HG03066 (cell line): ENCODE data around the gene TMCC1.
"Not testable (repeated sequence)": the region's sequence is repeated elsewhere in the genome, so short reads cannot be mapped to it uniquely, and the experiment has no call there.

ENCODE experiments used
- ATAC-seq: cut with Tn5 transposase; IDR thresholded peaks from one replicate; pipeline ENCODE4 v1.9.1; 2021; ENCODE audit warnings: low read depth; ENCODE audit not compliant: unreplicated experiment

TMCC1 gene

DNA sequence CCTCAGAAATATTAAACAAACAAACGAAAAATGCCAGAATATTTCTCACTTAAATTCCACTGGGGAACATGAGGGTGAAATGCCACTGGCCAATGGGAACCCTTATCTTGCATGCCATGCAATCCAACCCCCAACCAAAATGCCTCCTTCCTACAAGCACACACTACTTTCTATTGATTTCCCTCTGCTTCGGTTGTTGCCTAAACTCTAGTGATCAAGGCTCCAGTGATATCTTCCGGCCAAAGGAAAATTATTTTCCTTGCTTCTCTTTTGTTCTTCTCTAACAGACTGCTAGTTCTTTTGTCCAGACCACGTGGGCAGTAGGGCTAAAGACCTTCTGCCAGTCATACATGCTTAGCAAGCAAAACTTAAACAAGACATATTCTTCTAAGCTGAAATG is 115.7 kb downstream of the TMCC1 start:
- no peak for ATAC-seq

DNA sequence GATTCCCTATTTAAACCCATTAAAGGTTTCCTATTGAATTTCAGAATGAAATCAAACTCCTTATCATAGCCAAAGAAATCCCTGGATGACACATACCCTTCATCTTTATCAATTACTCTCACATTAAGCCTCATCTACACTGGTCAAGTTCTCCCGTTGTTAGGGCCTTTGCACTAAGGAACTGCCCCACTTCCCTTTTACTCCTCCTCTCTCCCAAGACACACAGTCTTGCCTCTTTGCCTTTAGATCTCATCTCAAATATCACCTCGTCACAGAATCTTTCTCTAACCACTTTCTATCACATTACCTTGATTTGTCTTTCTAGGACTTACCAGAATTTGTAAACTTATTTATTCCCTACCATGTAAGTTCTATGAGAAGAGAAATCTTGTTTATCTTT is 117.6 kb downstream of the TMCC1 start:
- ATAC-seq, result no peak

DNA sequence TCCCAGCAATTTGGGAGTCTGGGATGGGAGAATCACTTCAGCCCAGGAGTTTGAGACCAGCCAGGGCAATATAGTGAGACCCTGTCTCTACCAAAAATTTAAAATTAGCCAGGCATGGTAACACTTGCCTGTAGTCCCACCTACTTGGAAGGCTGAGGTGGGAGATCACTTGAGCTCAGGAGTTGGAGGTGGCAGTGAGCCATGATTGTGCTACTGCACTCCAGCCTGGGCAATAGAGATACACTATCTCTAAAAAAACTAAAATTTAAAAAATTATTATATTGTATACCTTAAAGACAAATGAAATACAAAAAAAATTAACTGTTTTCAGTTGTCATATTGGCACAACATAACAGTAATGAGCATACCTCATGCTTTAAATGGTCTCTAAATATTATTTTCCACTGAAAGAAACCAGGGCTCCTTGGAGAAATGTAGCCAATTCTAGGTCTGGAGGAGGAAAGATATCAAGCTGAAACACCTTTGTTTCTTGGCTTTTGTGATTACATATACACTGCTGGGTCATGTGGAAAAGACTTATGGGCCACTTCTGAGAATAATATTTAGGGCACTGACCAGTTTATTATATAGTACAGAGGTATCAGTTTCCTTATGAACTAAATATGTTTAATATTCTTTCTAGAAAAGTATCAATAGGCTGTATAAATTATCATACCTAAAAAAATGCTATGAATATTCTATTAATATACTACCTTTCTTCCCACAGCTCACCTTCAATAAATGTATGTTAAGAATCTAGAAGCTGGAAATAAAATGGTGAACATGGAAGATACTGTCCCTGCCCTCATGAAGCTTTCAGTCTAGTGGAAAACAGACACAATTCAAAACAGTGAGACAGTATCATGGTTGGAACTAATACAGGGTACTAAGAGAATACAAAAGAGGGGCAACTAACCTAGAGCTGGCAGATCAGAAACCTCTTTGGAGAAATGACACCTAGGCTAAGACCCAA is 119.5 kb downstream of the TMCC1 start:
- ATAC-seq, result no peak

DNA sequence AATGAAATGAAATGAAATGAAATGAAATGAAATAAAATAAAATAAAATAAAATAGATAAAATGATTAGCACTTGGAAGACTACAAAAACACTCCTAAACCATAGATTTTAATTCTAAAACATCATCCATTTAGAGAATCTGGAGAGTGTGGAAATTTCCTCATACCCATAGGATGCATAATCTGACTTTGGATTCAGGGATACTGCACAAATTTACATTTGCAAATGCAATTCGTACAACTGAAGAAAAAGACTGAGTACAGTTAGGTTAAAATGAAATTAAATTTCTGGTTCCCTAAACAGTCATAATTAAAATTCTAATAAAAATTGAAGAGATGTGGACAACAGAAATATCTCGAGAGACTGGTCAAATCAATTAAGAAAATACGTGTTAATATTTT is 122.9 kb downstream of the TMCC1 start:
- ATAC-seq, result no peak

- ATAC-seq, result no peak
Observed at GRCh38 chr3:129769616-129770015, 123.9 kb downstream of the TMCC1 start.

GRCh38 chr3:129768728-129769127 is 124.8 kb downstream of the TMCC1 start:
- no peak for ATAC-seq

DNA sequence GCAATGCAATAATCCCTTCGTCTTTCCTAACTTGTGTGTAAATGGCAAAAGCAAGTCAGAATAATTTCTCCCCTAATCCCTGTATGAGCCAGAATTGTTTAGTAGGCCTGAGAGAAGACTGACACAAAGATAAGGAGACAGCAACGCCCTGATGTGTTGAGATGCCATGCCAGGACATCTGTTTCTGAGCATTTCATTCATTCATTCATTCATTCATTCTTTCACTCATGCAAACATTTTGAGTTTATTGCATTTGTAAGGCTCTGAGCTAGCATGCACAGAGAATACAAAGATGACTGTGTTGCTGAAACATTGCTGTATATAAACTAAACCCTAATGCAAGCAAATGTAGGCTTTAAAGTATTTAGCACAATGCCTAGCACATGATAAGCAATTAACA is 127.4 kb downstream of the TMCC1 start:
- ATAC-seq, result no peak

GRCh38 chr3:129764090-129764489 is 129.4 kb downstream of the TMCC1 start:
- ATAC-seq, result no peak

DNA sequence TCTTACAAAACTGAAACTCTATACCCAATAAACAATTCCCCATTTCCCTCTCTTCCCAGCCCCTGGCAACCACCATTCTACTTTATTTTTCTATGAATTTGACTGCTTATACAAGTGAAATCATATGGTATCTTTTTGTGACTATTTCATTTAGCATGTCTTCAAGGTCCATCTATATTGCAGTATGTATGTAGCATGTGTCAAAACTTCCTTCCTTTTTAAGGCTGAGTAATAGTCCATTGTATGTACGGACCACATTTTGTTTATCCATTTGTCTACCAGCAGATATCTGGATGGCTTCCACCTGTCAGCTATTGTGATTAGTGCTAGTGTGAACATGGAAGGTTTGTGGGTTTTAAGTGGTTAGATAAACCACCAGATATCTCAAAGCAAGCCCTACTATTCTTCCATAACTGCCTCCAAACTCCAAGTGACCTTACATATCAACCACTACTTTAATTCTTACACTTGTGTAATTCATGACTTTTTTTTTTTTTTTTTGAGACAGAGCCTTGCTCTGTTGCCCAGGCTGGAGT is 134.7 kb downstream of the TMCC1 start:
- no peak for ATAC-seq

- no peak for ATAC-seq
Observed at GRCh38 chr3:129758306-129758705, 135.2 kb downstream of the TMCC1 start.

GRCh38 chr3:129756871-129757270 is 136.6 kb downstream of the TMCC1 start:
- ATAC-seq, result no peak

DNA sequence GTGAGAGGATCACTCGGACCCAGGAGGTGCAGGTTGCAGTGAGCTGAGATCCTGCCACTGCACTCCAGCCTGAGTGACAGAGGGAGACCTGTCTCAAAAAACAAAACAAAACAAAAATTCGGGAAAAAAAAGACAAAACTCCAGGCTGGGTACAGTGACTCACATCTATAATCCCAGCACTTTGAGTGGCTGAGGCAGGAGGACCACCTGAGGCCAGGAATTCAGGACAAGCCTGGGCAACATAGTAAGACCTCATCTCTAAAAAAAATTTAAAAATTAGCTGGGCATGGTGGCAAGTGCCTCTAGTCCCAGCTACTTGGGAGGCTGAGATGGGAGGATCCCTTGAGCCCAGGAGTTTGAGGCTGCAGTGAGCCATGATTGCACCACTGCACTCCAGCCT is 142.4 kb downstream of the TMCC1 start:
- not testable (repeated sequence) for ATAC-seq

GRCh38 chr3:129749692-129750091 is 143.8 kb downstream of the TMCC1 start:
- ATAC-seq, result no peak

- no peak for ATAC-seq
Observed at GRCh38 chr3:129747992-129748391, 145.5 kb downstream of the TMCC1 start.

- ATAC-seq, result no peak
Observed at GRCh38 chr3:129747136-129747535, 146.4 kb downstream of the TMCC1 start.

DNA sequence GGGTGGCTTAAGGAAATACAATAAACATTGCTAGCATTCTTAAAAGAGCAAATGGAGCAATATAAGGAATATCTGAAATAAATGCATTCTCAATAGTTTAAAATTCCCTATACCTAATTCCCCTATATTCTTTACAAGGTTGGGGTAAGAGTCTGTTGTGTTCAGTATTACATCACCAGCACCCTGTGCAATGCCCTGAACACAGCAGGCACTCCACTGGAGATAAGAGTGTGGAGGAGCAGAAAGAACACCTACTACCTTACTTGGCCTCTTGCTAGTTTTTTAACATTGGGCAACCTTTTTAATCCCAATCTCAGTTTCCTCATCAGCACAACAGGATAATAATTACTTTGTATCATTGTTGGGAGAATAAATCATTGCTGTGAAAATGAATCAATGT is 146.9 kb downstream of the TMCC1 start:
- ATAC-seq, result no peak

DNA sequence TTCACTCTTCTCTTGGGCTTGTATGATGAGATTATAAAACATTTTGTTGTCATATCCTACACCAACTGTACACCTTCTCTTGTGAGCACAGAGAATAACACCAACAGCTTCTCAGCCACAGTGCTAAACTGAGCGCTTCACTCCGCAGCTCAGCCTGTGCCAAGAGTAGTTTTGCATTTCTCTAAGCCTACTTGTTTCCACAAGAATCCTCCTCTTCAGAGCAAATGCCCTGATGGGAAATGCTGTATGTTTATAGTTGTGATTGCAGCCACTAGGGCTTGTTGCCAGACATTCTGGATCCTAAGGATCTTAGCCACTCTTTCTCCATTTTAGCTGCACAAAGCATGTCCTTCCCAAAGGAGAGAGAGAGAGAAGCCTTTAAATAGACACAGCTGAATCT is 148.3 kb downstream of the TMCC1 start:
- no peak for ATAC-seq

DNA sequence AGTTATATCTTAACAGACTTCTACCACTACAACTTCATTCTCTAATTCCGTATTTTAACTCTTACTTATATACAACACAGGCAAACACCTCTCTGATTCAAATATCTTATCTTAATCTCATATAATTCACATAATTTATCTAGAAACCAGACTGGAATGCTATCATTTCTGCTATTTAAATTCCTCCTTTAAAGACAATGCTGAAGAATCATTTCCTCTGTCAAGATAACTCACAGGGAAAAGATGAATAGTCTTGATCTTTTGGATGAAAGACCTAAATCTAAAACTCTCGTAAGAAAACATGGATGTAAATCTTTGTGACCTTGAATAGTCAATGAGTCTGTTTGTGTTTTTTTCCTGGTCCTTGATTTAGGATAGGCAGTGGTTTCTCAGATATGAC is 151.7 kb downstream of the TMCC1 start:
- no peak for ATAC-seq

DNA sequence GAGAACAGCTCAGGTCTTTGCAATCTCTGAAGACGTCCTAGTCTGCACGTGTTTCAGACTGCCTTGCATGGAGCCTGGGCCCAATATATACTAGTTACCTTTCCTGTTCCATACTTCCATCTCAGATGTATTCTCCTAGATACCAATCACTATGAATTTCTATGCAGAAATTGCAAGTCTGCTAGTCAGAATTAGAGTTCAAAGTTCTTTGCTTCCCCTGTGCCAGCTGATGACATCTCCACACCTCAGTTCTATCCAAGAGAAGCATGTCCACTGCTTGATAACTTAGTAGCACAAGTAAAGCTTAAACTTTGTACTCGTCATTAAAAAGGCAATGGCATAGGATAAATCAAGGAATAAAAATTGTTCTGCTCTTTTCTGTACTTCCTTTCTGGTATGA is 153.4 kb downstream of the TMCC1 start:
- ATAC-seq, result no peak

GRCh38 chr3:129739634-129740033 is 153.9 kb downstream of the TMCC1 start:
- ATAC-seq, result no peak

DNA sequence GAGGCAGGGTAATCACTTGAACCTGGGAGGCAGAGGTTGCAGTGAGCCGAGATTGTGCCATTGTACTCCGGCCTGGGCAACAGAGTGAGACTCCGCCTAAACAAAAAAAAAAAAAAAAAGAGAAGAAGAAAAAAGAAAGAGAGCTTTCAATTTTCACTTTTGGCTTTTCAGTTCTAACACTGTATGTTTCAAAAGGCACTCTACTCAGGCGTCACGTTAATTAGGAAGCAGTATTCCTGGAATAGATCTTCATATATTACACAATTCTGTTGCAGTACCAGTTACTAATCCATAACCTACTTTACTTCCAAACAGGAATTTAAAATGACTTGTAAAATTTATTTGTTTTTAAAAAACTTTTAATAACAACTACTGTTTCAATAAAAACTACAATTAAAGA is 155.3 kb downstream of the TMCC1 start:
- ATAC-seq, result no peak

DNA sequence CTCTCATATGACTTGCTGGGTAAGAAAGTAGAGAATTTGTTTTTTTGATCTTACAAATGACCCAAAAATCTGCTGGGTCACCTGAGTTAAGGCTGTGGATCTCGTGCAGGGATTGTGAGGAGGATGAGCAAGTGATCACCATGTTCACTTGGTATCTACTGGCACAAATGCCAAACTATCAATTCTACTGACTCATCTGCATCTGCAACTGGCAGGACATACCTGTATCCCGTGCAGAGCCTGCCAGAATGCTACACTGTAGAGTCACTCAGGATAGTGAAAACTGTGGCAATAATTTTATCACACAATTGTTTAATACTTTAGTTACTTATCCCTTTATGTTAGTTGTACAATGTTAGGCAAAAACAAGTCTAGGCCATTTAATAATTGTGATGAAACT is 157.4 kb downstream of the TMCC1 start:
- ATAC-seq, result no peak
